B cell (primary cell): ENCODE measurements around the gene NGEF. TPM values are rescaled to one million over a fixed set of nuclear protein-coding genes. Genes with fewer than 3 reads are reported as not detected.

Experiments
- ATAC-seq: fragments of 200-7000 bp; cut with Tn5 transposase; one replicate; pipeline ENCODE4 v1.10.0; 2021; ENCODE audit warnings: low read depth, mild to moderate bottlenecking, moderate number of reproducible peaks, moderate library complexity
- CTCF ChIA-PET: fragments of 350-600 bp; sonication (Branson Sonifier 250); formaldehyde crosslinking; loops from one replicate; lab custom pipeline; 2021; ENCODE audit warnings: antibody characterized with exemption, inconsistent platforms; lab: Charles Lee
- POLR2A ChIA-PET: fragments of 350-600 bp; sonication (Branson Sonifier 250); formaldehyde crosslinking; loops from one replicate; lab custom pipeline; 2021; ENCODE audit warnings: antibody characterized with exemption; lab: Charles Lee
- DNase-seq: peaks from one replicate; pipeline ENCODE4 v3.0.0; 2013
- H2AFZ ChIP-seq: 2 replicates; pipeline ENCODE4 v1.6.1; 2012; ENCODE audit warnings: mild to moderate bottlenecking, low read depth, low read length; ENCODE audit not compliant: insufficient read depth, poor library complexity, severe bottlenecking
- H3K27ac ChIP-seq, 2 donors: 1 replicate in 1 of 2; 2 replicates in 1 of 2; pipeline ENCODE4 v1.5.1; 2012 to 2013; ENCODE audit warnings: low read length in 2 of 2, mild to moderate bottlenecking in 2 of 2, moderate library complexity in 1 of 2
- H3K27me3 ChIP-seq, 4 experiments: fragments of 200-600 bp in 1 of 4; sonication (generic) in 1 of 4; replicated peaks in 1 of 4; 1 replicate in 2 of 4; 2 replicates in 2 of 4; pipeline versions ENCODE4 v1.6.1 to v1.7.0; 2013 to 2016; ENCODE audit warnings: low read length in 3 of 4, mild to moderate bottlenecking in 2 of 4, mixed read lengths in 1 of 4, moderate library complexity in 1 of 4; ENCODE audit not compliant: insufficient read depth in 4 of 4, control insufficient read depth in 3 of 4; ENCODE audit errors: control extremely low read depth in 1 of 4
- H3K36me3 ChIP-seq, 2 experiments: replicated peaks in 1 of 2; 1 replicate in 1 of 2; 2 replicates in 1 of 2; pipeline versions ENCODE4 v1.6.1 to v1.7.1; 2013; ENCODE audit warnings: low read length in 1 of 2; ENCODE audit not compliant: insufficient read depth in 2 of 2, control insufficient read depth in 1 of 2; ENCODE audit errors: control extremely low read depth in 1 of 2, extremely low read depth in 1 of 2
- H3K4me1 ChIP-seq, 2 donors: fragments of 200-600 bp in 1 of 2; sonication (generic) in 1 of 2; 1 replicate in 1 of 2; 2 replicates in 1 of 2; pipeline versions ENCODE4 v1.5.1 to v1.6.1; 2013 to 2017; ENCODE audit warnings: low read length in 2 of 2; ENCODE audit not compliant: control insufficient read depth in 2 of 2, insufficient read depth in 2 of 2
- H3K4me2 ChIP-seq: replicated peaks from 2 replicates; pipeline ENCODE3; 2012; ENCODE audit warnings: mild to moderate bottlenecking, low read depth, low read length; ENCODE audit not compliant: poor library complexity, severe bottlenecking
- H3K4me3 ChIP-seq, 5 experiments: fragments of 200-600 bp in 1 of 5; sonication (generic) in 1 of 5; 1 replicate in 3 of 5; 2 replicates in 2 of 5; pipeline versions ENCODE4 v1.5.1 to v1.7.0; 2011 to 2016; ENCODE audit warnings: low read length in 4 of 5, mild to moderate bottlenecking in 4 of 5, low read depth in 2 of 5, control low read depth in 1 of 5, moderate library complexity in 1 of 5; ENCODE audit not compliant: insufficient read depth in 1 of 5; ENCODE audit errors: control extremely low read depth in 1 of 5, extremely low read depth in 1 of 5
- H3K79me2 ChIP-seq: fragments of 200-600 bp; sonication (generic); one replicate; pipeline ENCODE4 v1.6.0; 2016; ENCODE audit warnings: low read length; ENCODE audit not compliant: control insufficient read depth, insufficient read depth
- H3K9ac ChIP-seq: fragments of 200-600 bp; sonication (generic); 2 replicates; pipeline ENCODE4 v1.6.1; 2017; ENCODE audit warnings: mild to moderate bottlenecking, low read length, moderate library complexity
- H3K9me3 ChIP-seq, 3 donors: one replicate each; pipeline versions ENCODE4 v1.6.1 to v1.7.1; 2013; ENCODE audit warnings: low read length in 2 of 3; ENCODE audit not compliant: control insufficient read depth in 2 of 3, insufficient read depth in 1 of 3; ENCODE audit errors: control extremely low read depth in 1 of 3
- H4K20me1 ChIP-seq: 2 replicates; pipeline ENCODE4 v1.6.0; 2012; ENCODE audit warnings: mild to moderate bottlenecking, low read length; ENCODE audit not compliant: insufficient read depth, control insufficient read depth, poor library complexity, severe bottlenecking
- H3K27ac Mint-ChIP-seq: one replicate; pipeline ENCODE4 v1.8.0; 2021; ENCODE audit warnings: mixed read lengths
- H3K27me3 Mint-ChIP-seq: one replicate; pipeline ENCODE4 v1.8.0; 2021; ENCODE audit warnings: mixed read lengths
- H3K4me1 Mint-ChIP-seq: one replicate; pipeline ENCODE4 v1.8.0; 2021; ENCODE audit warnings: mixed read lengths
- H3K4me3 Mint-ChIP-seq: one replicate; pipeline ENCODE4 v1.8.0; 2021; ENCODE audit warnings: mixed read lengths
- H3K9me3 Mint-ChIP-seq: one replicate; pipeline ENCODE4 v1.8.0; 2022; ENCODE audit warnings: mixed read lengths; ENCODE audit not compliant: insufficient read depth
- EZH2 ChIP-seq: IDR thresholded peaks from 2 replicates; pipeline ENCODE4 v1.6.1; 2012; ENCODE audit warnings: borderline replicate concordance, low read depth, mild to moderate bottlenecking, moderate library complexity, low read length; ENCODE audit not compliant: insufficient read depth, poor library complexity, severe bottlenecking
- WGBS: methylation state at CpG from one replicate; pipeline ENCODE4 v1.1.5; 2013; ENCODE audit warnings: missing lambda C conversion rate; ENCODE audit not compliant: insufficient coverage; 5-methylcytosine and 5-hydroxymethylcytosine counted together
- intact Hi-C: fragments of 100-400 bp; cut with micrococcal nuclease; formaldehyde crosslinking; loops from one replicate; pipeline ENCODE4 v1.10.0; 2022
- polyA plus RNA-seq: library from polyadenylated mRNA; depleted of rRNA; stranded (reverse); fragments of >200 nt; gene quantifications from 2 replicates; pipeline ENCODE4 v1.2.3, GENCODE V29; 2012
- total RNA-seq, 2 donors: library from RNA; stranded (reverse); fragments of 120-200 nt in 1 of 2; gene quantifications; 1 replicate in 1 of 2; 2 replicates in 1 of 2; pipeline versions ENCODE4 v1.2.3 to v1.2.4, GENCODE V29; 2013 to 2022
- TF ChIP-seq, protein P1 (sequence below): fragments of 200-600 bp; IDR thresholded peaks from one replicate; pipeline ENCODE4 v1.8.0; 2022; ENCODE audit warnings: antibody characterized with exemption, mild to moderate bottlenecking

Gene NGEF
- total and polyA plus RNA-seq, 2 donors (not counting 1 experiment from before 2014, with no cell fraction given), result not detected

DNA sequence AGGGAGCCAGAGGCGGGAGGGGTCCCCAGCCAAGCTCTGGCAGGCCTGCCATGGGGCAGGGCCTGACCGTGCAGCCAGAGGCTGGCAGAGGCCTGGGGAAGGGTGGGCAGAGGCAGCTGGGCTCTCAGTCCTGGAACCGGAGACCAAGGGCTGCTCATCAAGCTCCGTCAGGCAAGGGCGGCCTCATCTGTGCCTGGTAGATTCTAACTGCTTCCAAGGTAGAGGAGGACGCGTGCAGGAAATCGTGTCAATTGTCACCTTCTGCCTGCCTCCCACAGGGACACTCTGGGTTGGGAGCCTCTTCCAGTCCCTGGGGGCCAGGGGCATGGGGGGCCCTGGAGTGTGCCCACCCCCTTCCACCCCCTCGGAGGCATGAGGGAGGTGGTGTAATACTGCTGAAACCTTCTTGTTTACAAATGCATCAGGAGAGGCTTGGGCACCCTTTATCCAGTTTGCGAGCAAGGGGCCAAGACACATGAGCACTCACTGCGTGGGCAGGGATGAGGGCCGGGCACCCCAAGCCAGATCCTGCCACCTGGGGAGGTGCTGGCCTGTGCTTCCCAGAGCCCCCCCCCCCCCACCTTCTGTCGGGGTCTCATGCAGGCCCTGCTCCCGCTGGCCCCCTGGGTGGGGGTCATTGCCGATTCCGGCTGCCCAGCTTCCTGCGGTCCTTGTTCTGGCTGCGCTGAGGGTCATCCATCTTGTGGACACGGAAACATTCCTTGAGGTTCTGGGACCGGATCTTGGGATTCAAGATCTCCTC, 134.0 kb downstream of the NGEF start:
- H3K27ac Mint-ChIP-seq, result no peak overlapping the region
- H3K27me3 Mint-ChIP-seq, result peaks cover 14% of the 10 kb centered on the region
- intact Hi-C loops, result no loop called here

More for the DNA sequence above, 134.0 kb downstream of the NGEF start:
- Histone ChIP-seq H2AFZ (no peak overlapping the region), H3K4me2 (no peak overlapping the region), H3K9me3 (peaks cover 0 to 5% (median 0%) of the 10 kb centered on the region in 3 donors), H3K27me3 (peaks cover 0 to 24% (median 7%) of the 10 kb centered on the region in 4 experiments), H3K36me3 (no peaks in the 10 kb centered on the region), H3K27ac (no peak overlapping the region), H3K4me3 (no peak overlapping the region), H3K4me1 (peaks cover 10 to 17% of the 10 kb centered on the region in 2 donors), H4K20me1 (no peaks in the 10 kb centered on the region), H3K9ac (no peak overlapping the region), H3K79me2 (no peaks in the 10 kb centered on the region)
- Mint-ChIP-seq H3K4me1 (peaks cover 14% of the 10 kb centered on the region), H3K9me3 (no peaks in the 10 kb centered on the region), H3K4me3 (no peak overlapping the region)
- DNase-seq, result no peak
- TF ChIP-seq, protein P1, sequence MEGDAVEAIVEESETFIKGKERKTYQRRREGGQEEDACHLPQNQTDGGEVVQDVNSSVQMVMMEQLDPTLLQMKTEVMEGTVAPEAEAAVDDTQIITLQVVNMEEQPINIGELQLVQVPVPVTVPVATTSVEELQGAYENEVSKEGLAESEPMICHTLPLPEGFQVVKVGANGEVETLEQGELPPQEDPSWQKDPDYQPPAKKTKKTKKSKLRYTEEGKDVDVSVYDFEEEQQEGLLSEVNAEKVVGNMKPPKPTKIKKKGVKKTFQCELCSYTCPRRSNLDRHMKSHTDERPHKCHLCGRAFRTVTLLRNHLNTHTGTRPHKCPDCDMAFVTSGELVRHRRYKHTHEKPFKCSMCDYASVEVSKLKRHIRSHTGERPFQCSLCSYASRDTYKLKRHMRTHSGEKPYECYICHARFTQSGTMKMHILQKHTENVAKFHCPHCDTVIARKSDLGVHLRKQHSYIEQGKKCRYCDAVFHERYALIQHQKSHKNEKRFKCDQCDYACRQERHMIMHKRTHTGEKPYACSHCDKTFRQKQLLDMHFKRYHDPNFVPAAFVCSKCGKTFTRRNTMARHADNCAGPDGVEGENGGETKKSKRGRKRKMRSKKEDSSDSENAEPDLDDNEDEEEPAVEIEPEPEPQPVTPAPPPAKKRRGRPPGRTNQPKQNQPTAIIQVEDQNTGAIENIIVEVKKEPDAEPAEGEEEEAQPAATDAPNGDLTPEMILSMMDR, result no peak
- no peak for TF ChIP-seq EZH2
- WGBS, result 89% methylated on average over 18 of the region's 20 CpGs
- CTCF ChIA-PET, result no interaction called here
- POLR2A ChIA-PET, result no interaction called here
- ATAC-seq, result no peak
